Ishikawa (cell line): ENCODE results near the gene LIME1.

ENCODE experiments used
- CEBPB ChIP-seq: IDR thresholded peaks from 2 replicates; pipeline ENCODE4 v1.6.1; 2012
- CREB1 ChIP-seq: IDR thresholded peaks from 2 replicates; pipeline ENCODE4 v1.6.1; 2012; ENCODE audit warnings: low read depth
- EGR1 ChIP-seq: IDR thresholded peaks from 2 replicates; pipeline ENCODE4 v1.6.1; 2012
- EP300 ChIP-seq: IDR thresholded peaks from 2 replicates; pipeline ENCODE4 v1.6.1; 2012; ENCODE audit warnings: borderline replicate concordance
- FOXM1 ChIP-seq: IDR thresholded peaks from 2 replicates; pipeline ENCODE4 v1.6.1; 2012; ENCODE audit warnings: low read depth, borderline replicate concordance
- MAX ChIP-seq: IDR thresholded peaks from 2 replicates; pipeline ENCODE4 v1.6.1; 2012
- NFIC ChIP-seq: IDR thresholded peaks from 2 replicates; pipeline ENCODE4 v1.6.1; 2012
- RAD21 ChIP-seq: IDR thresholded peaks from 2 replicates; pipeline ENCODE4 v1.6.1; 2012; ENCODE audit warnings: low read depth
- TAF1 ChIP-seq: IDR thresholded peaks from 2 replicates; pipeline ENCODE4 v1.6.1; 2012; ENCODE audit warnings: low read depth, mild to moderate bottlenecking
- TCF12 ChIP-seq: IDR thresholded peaks from 2 replicates; pipeline ENCODE4 v1.6.1; 2012; ENCODE audit warnings: low read depth
- YY1 ChIP-seq: IDR thresholded peaks from 2 replicates; pipeline ENCODE4 v1.6.1; 2012; ENCODE audit warnings: low read depth
- TF ChIP-seq, protein P1 (sequence below): IDR thresholded peaks from 2 replicates; pipeline ENCODE4 v1.6.1; 2012; ENCODE audit warnings: low read depth, mild to moderate bottlenecking
- TF ChIP-seq, protein P2 (sequence below): IDR thresholded peaks from 2 replicates; pipeline ENCODE4 v1.6.1; 2012

GRCh38 chr20:63744158-63744557 is 7.7 kb downstream of the LIME1 start:
- TF ChIP-seq CEBPB = no peak
- TF ChIP-seq EGR1 = no peak
- no peak for TF ChIP-seq TAF1
- TF ChIP-seq CREB1 = no peak
- TF ChIP-seq FOXM1 = no peak
- TF ChIP-seq MAX = no peak
- TF ChIP-seq RAD21 = no peak
- TF ChIP-seq EP300 = no peak
- no peak for TF ChIP-seq TCF12
- TF ChIP-seq, protein P1, sequence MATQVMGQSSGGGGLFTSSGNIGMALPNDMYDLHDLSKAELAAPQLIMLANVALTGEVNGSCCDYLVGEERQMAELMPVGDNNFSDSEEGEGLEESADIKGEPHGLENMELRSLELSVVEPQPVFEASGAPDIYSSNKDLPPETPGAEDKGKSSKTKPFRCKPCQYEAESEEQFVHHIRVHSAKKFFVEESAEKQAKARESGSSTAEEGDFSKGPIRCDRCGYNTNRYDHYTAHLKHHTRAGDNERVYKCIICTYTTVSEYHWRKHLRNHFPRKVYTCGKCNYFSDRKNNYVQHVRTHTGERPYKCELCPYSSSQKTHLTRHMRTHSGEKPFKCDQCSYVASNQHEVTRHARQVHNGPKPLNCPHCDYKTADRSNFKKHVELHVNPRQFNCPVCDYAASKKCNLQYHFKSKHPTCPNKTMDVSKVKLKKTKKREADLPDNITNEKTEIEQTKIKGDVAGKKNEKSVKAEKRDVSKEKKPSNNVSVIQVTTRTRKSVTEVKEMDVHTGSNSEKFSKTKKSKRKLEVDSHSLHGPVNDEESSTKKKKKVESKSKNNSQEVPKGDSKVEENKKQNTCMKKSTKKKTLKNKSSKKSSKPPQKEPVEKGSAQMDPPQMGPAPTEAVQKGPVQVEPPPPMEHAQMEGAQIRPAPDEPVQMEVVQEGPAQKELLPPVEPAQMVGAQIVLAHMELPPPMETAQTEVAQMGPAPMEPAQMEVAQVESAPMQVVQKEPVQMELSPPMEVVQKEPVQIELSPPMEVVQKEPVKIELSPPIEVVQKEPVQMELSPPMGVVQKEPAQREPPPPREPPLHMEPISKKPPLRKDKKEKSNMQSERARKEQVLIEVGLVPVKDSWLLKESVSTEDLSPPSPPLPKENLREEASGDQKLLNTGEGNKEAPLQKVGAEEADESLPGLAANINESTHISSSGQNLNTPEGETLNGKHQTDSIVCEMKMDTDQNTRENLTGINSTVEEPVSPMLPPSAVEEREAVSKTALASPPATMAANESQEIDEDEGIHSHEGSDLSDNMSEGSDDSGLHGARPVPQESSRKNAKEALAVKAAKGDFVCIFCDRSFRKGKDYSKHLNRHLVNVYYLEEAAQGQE = no peak
- no peak for TF ChIP-seq YY1
- TF ChIP-seq, protein P2, sequence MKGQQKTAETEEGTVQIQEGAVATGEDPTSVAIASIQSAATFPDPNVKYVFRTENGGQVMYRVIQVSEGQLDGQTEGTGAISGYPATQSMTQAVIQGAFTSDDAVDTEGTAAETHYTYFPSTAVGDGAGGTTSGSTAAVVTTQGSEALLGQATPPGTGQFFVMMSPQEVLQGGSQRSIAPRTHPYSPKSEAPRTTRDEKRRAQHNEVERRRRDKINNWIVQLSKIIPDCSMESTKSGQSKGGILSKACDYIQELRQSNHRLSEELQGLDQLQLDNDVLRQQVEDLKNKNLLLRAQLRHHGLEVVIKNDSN = no peak
- TF ChIP-seq NFIC = no peak
